H9 (cell line): Measurements from ENCODE around the gene FMC1. TPM values are rescaled to one million over a fixed set of nuclear protein-coding genes. Genes with fewer than 3 reads are reported as not detected.

Source experiments
- DNase-seq: peaks from one replicate; pipeline ENCODE4 v3.0.0-alpha.2; 2017
- H2AFZ ChIP-seq: one replicate; pipeline ENCODE4 v1.6.1; 2013; ENCODE audit warnings: mild to moderate bottlenecking, low read length, control low read depth, moderate library complexity
- H2AK5ac ChIP-seq: 2 replicates; pipeline ENCODE4 v1.6.1; 2013; ENCODE audit warnings: low read length, control low read depth, mixed read lengths; ENCODE audit not compliant: insufficient read length
- H2BK120ac ChIP-seq: one replicate; pipeline ENCODE4 v1.6.1; 2013; ENCODE audit warnings: low read depth, mild to moderate bottlenecking, low read length, control low read depth, inconsistent platforms; ENCODE audit not compliant: poor library complexity, severe bottlenecking
- H2BK12ac ChIP-seq: 2 replicates; pipeline ENCODE4 v1.6.1; 2013; ENCODE audit warnings: low read length, control low read depth, mixed read lengths, low read depth; ENCODE audit not compliant: insufficient read length
- H2BK15ac ChIP-seq: 2 replicates; pipeline ENCODE4 v1.6.1; 2013; ENCODE audit warnings: low read depth, low read length, control low read depth
- H2BK20ac ChIP-seq: one replicate; pipeline ENCODE4 v1.6.1; 2013; ENCODE audit warnings: low read depth, mild to moderate bottlenecking, low read length, control low read depth, inconsistent platforms; ENCODE audit not compliant: poor library complexity, severe bottlenecking
- H2BK5ac ChIP-seq: 2 replicates; pipeline ENCODE4 v1.6.1; 2013; ENCODE audit warnings: low read length, control low read depth, mixed read lengths; ENCODE audit not compliant: insufficient read length
- H3K14ac ChIP-seq: 2 replicates; pipeline ENCODE4 v1.6.1; 2013; ENCODE audit warnings: low read length, control low read depth; ENCODE audit not compliant: insufficient read depth
- H3K18ac ChIP-seq: 2 replicates; pipeline ENCODE4 v1.6.1; 2013; ENCODE audit warnings: low read depth, mild to moderate bottlenecking, mixed read lengths, low read length, control low read depth; ENCODE audit not compliant: insufficient read length
- H3K23ac ChIP-seq: 2 replicates; pipeline ENCODE4 v1.6.1; 2013; ENCODE audit warnings: low read length, control low read depth, mixed read lengths, low read depth; ENCODE audit not compliant: insufficient read length
- H3K23me2 ChIP-seq: 2 replicates; pipeline ENCODE4 v1.6.1; 2013; ENCODE audit warnings: low read depth, mild to moderate bottlenecking, mixed read lengths, low read length, control low read depth; ENCODE audit not compliant: insufficient read length, poor library complexity, severe bottlenecking
- H3K27ac ChIP-seq: 2 replicates; pipeline ENCODE4 v1.5.1; 2013; ENCODE audit warnings: low read length, control low read depth, mixed read lengths, low read depth; ENCODE audit not compliant: insufficient read length
- H3K27me3 ChIP-seq: 2 replicates; pipeline ENCODE4 v1.6.1; 2013; ENCODE audit warnings: low read length, control low read depth, inconsistent platforms; ENCODE audit not compliant: insufficient read depth
- H3K4ac ChIP-seq: 2 replicates; pipeline ENCODE4 v1.6.1; 2013; ENCODE audit warnings: low read depth, mild to moderate bottlenecking, control low read depth, inconsistent platforms, low read length, moderate library complexity
- H3K4me1 ChIP-seq: 2 replicates; pipeline ENCODE4 v1.6.1; 2013; ENCODE audit warnings: low read length, control low read depth, inconsistent platforms; ENCODE audit not compliant: insufficient read depth
- H3K4me2 ChIP-seq: 2 replicates; pipeline ENCODE4 v1.6.1; 2013; ENCODE audit warnings: low read length, control low read depth, mixed read lengths; ENCODE audit not compliant: insufficient read length, insufficient read depth
- H3K56ac ChIP-seq: 2 replicates; pipeline ENCODE4 v1.6.1; 2013; ENCODE audit warnings: low read depth, mild to moderate bottlenecking, mixed read lengths, low read length, control low read depth; ENCODE audit not compliant: insufficient read length
- H3K79me1 ChIP-seq: 2 replicates; pipeline ENCODE4 v1.6.1; 2013; ENCODE audit warnings: low read depth, mild to moderate bottlenecking, moderate library complexity, low read length, control low read depth, inconsistent platforms; ENCODE audit not compliant: insufficient read depth, poor library complexity, severe bottlenecking
- H3K79me2 ChIP-seq: 2 replicates; pipeline ENCODE4 v1.6.1; 2013; ENCODE audit warnings: low read length, control low read depth, inconsistent platforms; ENCODE audit not compliant: insufficient read depth
- H3K9ac ChIP-seq: 2 replicates; pipeline ENCODE4 v1.6.1; 2013; ENCODE audit warnings: low read length, control low read depth, mixed read lengths; ENCODE audit not compliant: insufficient read length; ENCODE audit errors: extremely low read depth
- H3K9me3 ChIP-seq: one replicate; pipeline ENCODE4 v1.6.1; 2013; ENCODE audit warnings: low read depth, low read length, inconsistent platforms; ENCODE audit not compliant: control insufficient read depth
- H3T11ph ChIP-seq: one replicate; pipeline ENCODE4 v1.6.1; 2013; ENCODE audit warnings: mild to moderate bottlenecking, low read length, control low read depth, inconsistent platforms
- H4K20me1 ChIP-seq: one replicate; pipeline ENCODE4 v1.6.1; 2013; ENCODE audit not compliant: control insufficient read depth, insufficient read length, insufficient read depth
- H4K5ac ChIP-seq: 2 replicates; pipeline ENCODE4 v1.6.1; 2013; ENCODE audit warnings: low read depth, mild to moderate bottlenecking, mixed read lengths, low read length, control low read depth; ENCODE audit not compliant: insufficient read length
- H4K8ac ChIP-seq: replicated peaks from 2 replicates; pipeline ENCODE4 v1.6.1; 2013; ENCODE audit warnings: low read length, control low read depth, mixed read lengths, low read depth; ENCODE audit not compliant: insufficient read length
- H4K91ac ChIP-seq: 2 replicates; pipeline ENCODE4 v1.6.1; 2013; ENCODE audit warnings: low read depth, mild to moderate bottlenecking, moderate library complexity, mixed read lengths, low read length, control low read depth; ENCODE audit not compliant: insufficient read length
- H3K27ac Mint-ChIP-seq, 3 experiments: 2 replicates in 2 of 3; 3 replicates in 1 of 3; pipeline ENCODE4 v1.8.0; 2020 to 2021; ENCODE audit warnings: mixed read lengths in 3 of 3, mild to moderate bottlenecking in 1 of 3, moderate library complexity in 1 of 3
- H3K27me3 Mint-ChIP-seq: 2 replicates; pipeline ENCODE4 v1.8.0; 2021; ENCODE audit warnings: low read depth, mild to moderate bottlenecking, moderate library complexity, mixed read lengths
- H3K36me3 Mint-ChIP-seq, 3 experiments: 2 replicates in 2 of 3; 3 replicates in 1 of 3; pipeline ENCODE4 v1.8.0; 2020 to 2021; ENCODE audit warnings: low read depth in 3 of 3, mixed read lengths in 3 of 3; ENCODE audit not compliant: insufficient read depth in 1 of 3
- H3K4me1 Mint-ChIP-seq, 2 experiments: 2 replicates each; pipeline ENCODE4 v1.8.0; 2020; ENCODE audit warnings: mixed read lengths in 2 of 2
- H3K4me3 Mint-ChIP-seq, 2 experiments: 2 replicates in 1 of 2; 3 replicates in 1 of 2; pipeline ENCODE4 v1.8.0; 2020 to 2021; ENCODE audit warnings: mild to moderate bottlenecking in 2 of 2, mixed read lengths in 2 of 2, moderate library complexity in 1 of 2
- H3K9me3 Mint-ChIP-seq, 2 experiments: 2 replicates in 1 of 2; 3 replicates in 1 of 2; pipeline ENCODE4 v1.8.0; 2020; ENCODE audit warnings: mild to moderate bottlenecking in 2 of 2, mixed read lengths in 2 of 2, moderate library complexity in 1 of 2
- WGBS: extraction: QIAGEN DNeasy Blood & Tissue Kit; methylation state at CpG from one replicate; pipeline ENCODE4 v1.1.7; 2013; ENCODE audit warnings: missing lambda C conversion rate, low lambda C conversion rate, mixed read lengths; ENCODE audit not compliant: insufficient read length; ENCODE audit errors: extremely low coverage; 5-methylcytosine and 5-hydroxymethylcytosine counted together
- total RNA-seq: library from RNA; stranded (reverse); gene quantifications from 2 replicates; pipeline ENCODE4 v1.2.1, GENCODE V29; 2021
- TF ChIP-seq, protein P1 (sequence below): fragments of 200-600 bp; sonication (generic); conservative IDR thresholded peaks from 3 replicates; pipeline ENCODE4 v1.8.0; 2021; ENCODE audit warnings: antibody characterized with exemption, mild to moderate bottlenecking

Gene FMC1
- total RNA-seq, 1 experiment from 2014 or later = 10.9 TPM

DNA sequence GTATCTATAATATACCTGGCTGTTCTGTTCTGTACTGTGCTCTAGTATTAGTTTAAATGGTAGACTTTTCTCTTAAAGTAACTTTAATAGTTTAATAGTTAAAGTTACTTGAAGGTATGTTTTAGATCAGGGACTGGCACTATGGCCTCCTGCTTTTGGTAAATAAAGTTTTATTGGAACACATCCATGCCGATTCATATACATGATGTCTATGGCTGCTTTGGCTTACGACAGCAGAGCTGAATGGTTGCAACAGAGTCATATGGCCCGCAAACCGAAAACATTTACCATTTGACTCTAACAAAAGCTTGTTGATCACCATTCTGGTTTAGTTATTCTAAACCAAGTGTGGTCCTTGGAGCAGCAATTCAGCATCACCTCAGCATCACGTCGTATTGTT lies 25.3 kb downstream of the FMC1 start:
- no peak for DNase-seq
- no peaks in the 10 kb centered on the region for H3K79me1 ChIP-seq
- no peak overlapping the region for H2BK20ac ChIP-seq
- no peak overlapping the region for H4K8ac ChIP-seq
- H4K91ac ChIP-seq = no peak overlapping the region
- no peak overlapping the region for H2BK120ac ChIP-seq
- H3K56ac ChIP-seq = no peak overlapping the region
- no peak overlapping the region for H2BK12ac ChIP-seq
- no peak overlapping the region for H3K23ac ChIP-seq
- no peak overlapping the region for H3K27ac Mint-ChIP-seq
- no peaks in the 10 kb centered on the region for H4K20me1 ChIP-seq
- H3K4me1 Mint-ChIP-seq = peaks cover 44 to 49% of the 10 kb centered on the region in 2 experiments
- no peak overlapping the region for H2BK5ac ChIP-seq
- no peaks in the 10 kb centered on the region for H3K27me3 Mint-ChIP-seq
- H3T11ph ChIP-seq = no peak overlapping the region
- H3K14ac ChIP-seq = no peak overlapping the region
- no CpG with 5 or more reads among the region's 6 CpGs for WGBS
- TF ChIP-seq, protein P1, sequence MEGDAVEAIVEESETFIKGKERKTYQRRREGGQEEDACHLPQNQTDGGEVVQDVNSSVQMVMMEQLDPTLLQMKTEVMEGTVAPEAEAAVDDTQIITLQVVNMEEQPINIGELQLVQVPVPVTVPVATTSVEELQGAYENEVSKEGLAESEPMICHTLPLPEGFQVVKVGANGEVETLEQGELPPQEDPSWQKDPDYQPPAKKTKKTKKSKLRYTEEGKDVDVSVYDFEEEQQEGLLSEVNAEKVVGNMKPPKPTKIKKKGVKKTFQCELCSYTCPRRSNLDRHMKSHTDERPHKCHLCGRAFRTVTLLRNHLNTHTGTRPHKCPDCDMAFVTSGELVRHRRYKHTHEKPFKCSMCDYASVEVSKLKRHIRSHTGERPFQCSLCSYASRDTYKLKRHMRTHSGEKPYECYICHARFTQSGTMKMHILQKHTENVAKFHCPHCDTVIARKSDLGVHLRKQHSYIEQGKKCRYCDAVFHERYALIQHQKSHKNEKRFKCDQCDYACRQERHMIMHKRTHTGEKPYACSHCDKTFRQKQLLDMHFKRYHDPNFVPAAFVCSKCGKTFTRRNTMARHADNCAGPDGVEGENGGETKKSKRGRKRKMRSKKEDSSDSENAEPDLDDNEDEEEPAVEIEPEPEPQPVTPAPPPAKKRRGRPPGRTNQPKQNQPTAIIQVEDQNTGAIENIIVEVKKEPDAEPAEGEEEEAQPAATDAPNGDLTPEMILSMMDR = no peak
- no peak overlapping the region for H3K27ac ChIP-seq
- peaks cover 0 to 29% (median 23%) of the 10 kb centered on the region in 3 experiments; a peak in 6 of 7 replicates for H3K36me3 Mint-ChIP-seq
- H3K4me3 Mint-ChIP-seq = no peak overlapping the region
- H3K9me3 Mint-ChIP-seq = no peaks in the 10 kb centered on the region
- no peaks in the 10 kb centered on the region for H3K23me2 ChIP-seq
- H3K4ac ChIP-seq = no peak overlapping the region
- no peak overlapping the region for H3K4me2 ChIP-seq
- no peak overlapping the region for H2BK15ac ChIP-seq
- H2AFZ ChIP-seq = no peak overlapping the region
- no peaks in the 10 kb centered on the region for H3K9me3 ChIP-seq
- H3K27me3 ChIP-seq = no peaks in the 10 kb centered on the region
- no peak overlapping the region for H2AK5ac ChIP-seq
- no peak overlapping the region for H4K5ac ChIP-seq
- H3K18ac ChIP-seq = no peak overlapping the region
- no peak overlapping the region for H3K9ac ChIP-seq
- peaks cover 48% of the 10 kb centered on the region; the same call in 1 of the 2 replicates for H3K79me2 ChIP-seq
- peaks cover 5% of the 10 kb centered on the region for H3K4me1 ChIP-seq
